NCI-H510A treated with DMSO at 0.1 percent for 48 hours (cell line): ENCODE measurements around the gene SLC38A11.
A peak's percentile ranks its signal among the peaks of the same experiment; 100 is the strongest.
"Not testable (repeated sequence)": the region's sequence is repeated elsewhere in the genome, so short reads cannot be mapped to it uniquely, and the experiment has no call there.

Experiments used
- DNase-seq: peaks from one replicate; lab custom pipeline; 2025; lab: John Stamatoyannopoulos, UW

Gene SLC38A11

GRCh38 chr2:164954954-164955701 lies at the start of gene SLC38A11:
Gene SLC38A11 (minus strand): TSS chr2:164955525. CDS start chr2:164955247, 278 bp downstream.
- no peak for DNase-seq

GRCh38 chr2:165003443-165004130 lies 48.3 kb upstream of the SLC38A11 start:
- no peak for DNase-seq

GRCh38 chr2:165002638-165003037 lies 47.3 kb upstream of the SLC38A11 start:
- no peak for DNase-seq

GRCh38 chr2:164994664-164995299 lies 39.5 kb upstream of the SLC38A11 start:
- not testable (repeated sequence) for DNase-seq

GRCh38 chr2:164993287-164994016 lies 38.1 kb upstream of the SLC38A11 start:
- no peak for DNase-seq

- DNase-seq = peak; percentile 57
These were observed 37.5 kb upstream of the SLC38A11 start for GRCh38 chr2:164992818-164993217.

- DNase-seq = not testable (repeated sequence)
These were observed 36.7 kb upstream of the SLC38A11 start for GRCh38 chr2:164992093-164992454.

- DNase-seq = not testable (repeated sequence)
These were observed 36.2 kb upstream of the SLC38A11 start for GRCh38 chr2:164991361-164992092.

- not testable (repeated sequence) for DNase-seq
These were observed 35.6 kb upstream of the SLC38A11 start for GRCh38 chr2:164990953-164991352.

GRCh38 chr2:164988805-164989204 lies 33.5 kb upstream of the SLC38A11 start:
- not testable (repeated sequence) for DNase-seq

GRCh38 chr2:164986027-164986426 lies 30.7 kb upstream of the SLC38A11 start:
- DNase-seq = not testable (repeated sequence)

- DNase-seq = no peak
These were observed 29.1 kb upstream of the SLC38A11 start for GRCh38 chr2:164984428-164984827.

GRCh38 chr2:164981217-164981990 lies 26.1 kb upstream of the SLC38A11 start:
- no peak for DNase-seq

GRCh38 chr2:164980688-164981087 lies 25.4 kb upstream of the SLC38A11 start:
- not testable (repeated sequence) for DNase-seq

GRCh38 chr2:164979113-164979512 lies 23.8 kb upstream of the SLC38A11 start:
- DNase-seq = no peak

- not testable (repeated sequence) for DNase-seq
These were observed 21.6 kb upstream of the SLC38A11 start for GRCh38 chr2:164976875-164977470.

GRCh38 chr2:164976301-164976700 lies 21.0 kb upstream of the SLC38A11 start:
- DNase-seq = no peak

- no peak for DNase-seq
These were observed 20.6 kb upstream of the SLC38A11 start for GRCh38 chr2:164975891-164976290.

GRCh38 chr2:164974221-164974620 lies 18.9 kb upstream of the SLC38A11 start:
- no peak for DNase-seq

- no peak for DNase-seq
These were observed 16.9 kb upstream of the SLC38A11 start for GRCh38 chr2:164972216-164972615.
